Testis (tissue), 2 donors: Measurements from ENCODE around the gene KIF5C.

Experiments
- POLR2A ChIP-seq: fragments of 450-650 bp; IDR thresholded peaks from one replicate; pipeline ENCODE4 v1.6.1; 2017; ENCODE audit warnings: antibody characterized with exemption, mild to moderate bottlenecking, moderate library complexity
- TF ChIP-seq, protein P1 (sequence below), 3 experiments: fragments of 450-650 bp in 2 of 3; fragments of 200-600 bp in 1 of 3; sonication (generic) in 1 of 3; IDR thresholded peaks; one replicate each; pipeline ENCODE4 v1.5.1; 2016 to 2019; ENCODE audit warnings: antibody characterized with exemption in 3 of 3, mild to moderate bottlenecking in 2 of 3, moderate library complexity in 1 of 3

DNA sequence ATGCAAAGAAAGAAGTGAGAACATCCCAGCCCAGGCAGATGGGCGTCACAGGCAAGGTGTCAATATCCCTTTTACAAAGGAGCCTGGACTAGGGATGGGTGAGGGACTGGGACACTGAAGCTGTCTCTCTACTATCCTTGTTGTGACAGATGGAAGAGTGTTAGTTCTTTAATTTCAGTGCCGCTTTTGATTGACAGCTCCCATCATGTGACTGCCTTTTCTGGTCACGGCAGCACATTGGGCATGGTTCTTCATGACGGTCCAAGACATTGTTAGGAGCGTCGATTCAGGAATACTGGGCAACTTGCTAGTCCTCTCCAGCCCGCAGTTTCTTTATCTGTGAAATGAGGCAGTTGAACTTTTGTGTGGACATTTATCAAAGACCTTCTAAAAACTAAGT lies 42.4 kb upstream of the KIF5C start:
- TF ChIP-seq, protein P1, sequence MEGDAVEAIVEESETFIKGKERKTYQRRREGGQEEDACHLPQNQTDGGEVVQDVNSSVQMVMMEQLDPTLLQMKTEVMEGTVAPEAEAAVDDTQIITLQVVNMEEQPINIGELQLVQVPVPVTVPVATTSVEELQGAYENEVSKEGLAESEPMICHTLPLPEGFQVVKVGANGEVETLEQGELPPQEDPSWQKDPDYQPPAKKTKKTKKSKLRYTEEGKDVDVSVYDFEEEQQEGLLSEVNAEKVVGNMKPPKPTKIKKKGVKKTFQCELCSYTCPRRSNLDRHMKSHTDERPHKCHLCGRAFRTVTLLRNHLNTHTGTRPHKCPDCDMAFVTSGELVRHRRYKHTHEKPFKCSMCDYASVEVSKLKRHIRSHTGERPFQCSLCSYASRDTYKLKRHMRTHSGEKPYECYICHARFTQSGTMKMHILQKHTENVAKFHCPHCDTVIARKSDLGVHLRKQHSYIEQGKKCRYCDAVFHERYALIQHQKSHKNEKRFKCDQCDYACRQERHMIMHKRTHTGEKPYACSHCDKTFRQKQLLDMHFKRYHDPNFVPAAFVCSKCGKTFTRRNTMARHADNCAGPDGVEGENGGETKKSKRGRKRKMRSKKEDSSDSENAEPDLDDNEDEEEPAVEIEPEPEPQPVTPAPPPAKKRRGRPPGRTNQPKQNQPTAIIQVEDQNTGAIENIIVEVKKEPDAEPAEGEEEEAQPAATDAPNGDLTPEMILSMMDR (IDR thresholded peaks at IDR 0.05), result no peak
- no peak for TF ChIP-seq POLR2A
